Stimulated activated CD4-positive, alpha-beta T cell treated with anti-CD3 and anti-CD28 coated beads, Interleukin-4, amount 100 ng/mL, for 4 hours (primary cell): ENCODE results near the gene SPACA1.

Experiments used
- DNase-seq, 2 experiments: peaks; one replicate each; pipeline ENCODE4 v3.0.0-alpha.2; 2020

The SPACA1 gene

DNA sequence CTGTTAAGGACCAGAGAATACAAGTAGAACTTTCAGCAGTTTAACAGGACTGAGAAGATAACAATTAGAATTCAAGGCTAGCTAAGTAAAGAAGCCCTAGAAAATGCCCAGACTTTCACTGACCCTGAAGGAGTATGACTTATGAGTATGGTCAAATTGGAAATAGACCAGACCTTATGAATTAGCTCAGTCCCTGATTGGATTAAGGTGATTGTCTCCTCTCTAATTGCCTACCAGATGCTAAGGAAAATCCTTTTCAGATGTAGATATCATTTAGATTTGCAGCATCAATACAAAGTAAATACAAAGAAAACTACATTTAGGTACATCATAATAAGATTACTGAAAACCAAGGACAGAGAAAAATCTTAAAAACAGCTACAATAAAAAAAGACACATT, 59.6 kb downstream of the SPACA1 start:
- DNase-seq = no peak

GRCh38 chr6:88111991-88112390, 64.3 kb downstream of the SPACA1 start:
- no peak for DNase-seq

- DNase-seq = no peak
Measured at GRCh38 chr6:88114838-88115237, 67.2 kb downstream of the SPACA1 start.

DNA sequence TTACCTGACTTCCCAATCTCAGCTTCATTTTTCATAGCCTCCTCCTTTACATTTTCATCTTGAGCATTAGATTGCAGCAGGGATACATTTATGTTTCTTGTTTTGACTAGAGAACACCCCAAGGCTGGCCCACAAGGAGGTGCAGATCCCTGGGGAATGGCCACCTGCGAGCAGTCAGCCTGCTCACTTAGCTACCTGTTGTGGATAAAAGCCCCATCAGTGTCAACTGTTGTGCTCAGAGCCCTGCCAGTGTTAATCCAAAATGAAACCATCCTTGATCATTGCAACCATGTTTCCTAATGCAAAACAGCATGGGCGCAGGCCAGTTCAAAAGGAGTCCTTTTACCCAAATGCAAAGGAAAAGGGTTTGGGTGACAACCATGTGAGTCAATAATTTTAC, 67.7 kb downstream of the SPACA1 start:
- DNase-seq = no peak

DNA sequence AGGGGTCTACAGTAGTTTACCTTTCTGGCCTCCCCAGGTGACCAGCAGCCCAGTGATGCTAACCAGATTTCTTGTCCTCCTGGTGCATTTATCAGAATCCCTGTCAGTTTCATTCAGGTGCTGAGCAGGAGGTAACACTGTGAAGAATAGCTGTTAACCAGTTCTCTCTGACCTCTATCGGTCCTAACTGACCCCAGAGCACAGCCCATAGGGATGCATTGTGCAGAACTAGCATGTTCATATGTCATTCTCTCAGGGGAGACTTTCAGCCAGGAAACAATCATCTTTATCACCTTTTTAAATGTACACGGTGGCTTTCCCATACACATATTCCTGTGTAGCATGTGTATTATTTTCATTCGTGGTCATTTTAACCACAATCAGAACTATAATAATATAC, 68.6 kb downstream of the SPACA1 start:
- DNase-seq = no peak
